Right lobe of liver (tissue), 6 donors: Measurements from ENCODE around the gene FGB. TPM values are rescaled to one million over a fixed set of nuclear protein-coding genes. Genes with fewer than 3 reads are reported as not detected.

Experiments
- ATAC-seq, 4 donors: fragments of 200-7000 bp; cut with Tn5 transposase; one replicate each; pipeline ENCODE4 v1.9.1; 2020; ENCODE audit warnings: mild to moderate bottlenecking in 4 of 4, moderate library complexity in 4 of 4
- DNase-seq, 3 donors: peaks; one replicate each; pipeline ENCODE4 v3.0.0-alpha.2; 2020
- H3K27ac ChIP-seq, 3 donors: fragments of 200-600 bp; one replicate each; pipeline ENCODE4 v1.8.0; 2022
- H3K27me3 ChIP-seq, 2 donors: fragments of 200-600 bp; one replicate each; pipeline ENCODE4 v1.8.0; 2022
- H3K36me3 ChIP-seq, 4 donors: fragments of 200-600 bp; sonication (generic) in 1 of 4; one replicate each; pipeline versions ENCODE4 v1.5.1 to v1.8.0; 2017 to 2022; ENCODE audit warnings: control low read depth in 1 of 4
- H3K4me1 ChIP-seq, 4 donors: fragments of 200-600 bp; sonication (generic) in 1 of 4; one replicate each; pipeline versions ENCODE4 v1.5.1 to v1.8.0; 2017 to 2022; ENCODE audit warnings: control low read depth in 1 of 4
- H3K4me3 ChIP-seq, 3 donors: fragments of 200-600 bp; one replicate each; pipeline ENCODE4 v1.8.0; 2022
- H3K9me3 ChIP-seq, 4 donors: fragments of 200-600 bp; sonication (generic) in 1 of 4; one replicate each; pipeline versions ENCODE4 v1.5.1 to v1.8.0; 2017 to 2022; ENCODE audit warnings: control low read depth in 1 of 4
- POLR2A ChIP-seq: fragments of 450-650 bp; IDR thresholded peaks from one replicate; pipeline ENCODE4 v1.6.1; 2017; ENCODE audit warnings: antibody characterized with exemption, mild to moderate bottlenecking
- WGBS: methylation state at CpG from one replicate; pipeline ENCODE4 v1.1.6; 2018; ENCODE audit warnings: low coverage, low lambda C conversion rate; ENCODE audit not compliant: insufficient coverage; ENCODE audit errors: missing lambda C conversion rate; 5-methylcytosine and 5-hydroxymethylcytosine counted together
- intact Hi-C, 2 donors: fragments of 100-400 bp; cut with DNase I; formaldehyde crosslinking; loops; one replicate each; pipeline versions ENCODE4 v1.11.2 to v1.14.1; 2022
- total RNA-seq, 6 experiments: library from RNA; depleted of rRNA in 2 of 6; stranded (reverse); fragments of >200 nt in 2 of 6; fragmentation: NEBNext Ultra II Directional in 3 of 6; extraction: Animal tissue kit (Norgen Biotek cat#: 25700) in 3 of 6; gene quantifications; one replicate each; pipeline versions ENCODE4 v1.1.0 to v1.2.4, GENCODE V29; 2016 to 2023
- TF ChIP-seq, protein P1 (sequence below), 4 donors: fragments of 200-600 bp in 3 of 4; fragments of 450-650 bp in 1 of 4; IDR thresholded peaks; one replicate each; pipeline versions ENCODE4 v1.5.1 to v1.8.0; 2016 to 2022; ENCODE audit warnings: antibody characterized with exemption in 4 of 4, mild to moderate bottlenecking in 2 of 4
- donor health status: DM: no; HTN: yes; CAD: no.
- donor health status: DM: no; HTN: no; CAD: no.
- donor health status: DM: no; HTN: no; CAD: no.
- donor health status: DM: no; HTN: yes; CAD: no.
- donor health status: DM: no; HTN: yes; CAD: no.

The FGB gene
- total RNA-seq, 6 experiments from 2014 or later = 6,080 to 16,362 (median 11,864) TPM

DNA sequence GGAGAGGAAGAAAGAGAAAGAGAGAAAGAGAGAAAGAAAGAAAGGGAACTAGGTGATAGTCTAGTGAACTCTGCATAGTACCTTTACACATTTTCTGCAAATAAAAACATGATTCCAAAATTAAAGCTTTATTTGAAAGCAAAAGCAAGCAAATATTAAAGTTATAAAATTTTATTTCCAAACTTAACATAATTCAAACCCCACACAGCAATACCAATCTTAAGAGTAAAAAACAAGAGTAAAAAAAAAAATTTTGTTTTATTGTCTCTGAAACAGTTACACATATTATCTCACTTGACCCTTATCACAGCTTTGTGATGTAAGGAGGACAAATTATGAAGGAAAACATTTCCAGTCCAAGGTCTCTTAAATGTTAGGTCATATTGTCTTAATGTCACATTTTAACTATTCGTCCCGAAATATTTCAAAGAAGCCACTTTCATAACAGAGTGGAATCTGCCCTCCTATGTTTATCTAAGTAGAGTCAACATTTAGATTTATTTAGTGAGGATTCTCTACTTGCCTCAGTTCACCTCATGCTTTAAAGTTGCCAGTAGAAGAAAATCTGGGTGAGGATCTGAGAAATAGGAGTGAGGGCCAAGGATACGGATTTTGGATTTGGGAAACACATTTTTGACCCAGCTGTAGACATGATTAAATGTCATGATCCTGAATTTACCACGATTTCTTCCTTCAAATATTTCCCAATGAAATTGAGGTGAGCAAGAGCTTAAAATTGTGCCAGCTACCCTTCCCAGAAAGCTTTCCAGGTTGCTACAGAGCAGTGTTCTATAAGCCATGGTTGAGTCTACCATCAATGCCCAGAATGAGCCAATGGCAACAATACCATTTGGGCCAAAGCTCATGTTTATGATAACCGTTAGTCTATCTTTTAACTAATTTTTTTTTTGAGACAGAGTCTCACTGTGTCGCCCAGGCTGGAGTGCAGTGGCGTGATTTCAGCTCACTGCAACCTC, 35.3 kb downstream of the FGB start:
- TF ChIP-seq POLR2A = peak; percentile 13
- TF ChIP-seq, protein P1, sequence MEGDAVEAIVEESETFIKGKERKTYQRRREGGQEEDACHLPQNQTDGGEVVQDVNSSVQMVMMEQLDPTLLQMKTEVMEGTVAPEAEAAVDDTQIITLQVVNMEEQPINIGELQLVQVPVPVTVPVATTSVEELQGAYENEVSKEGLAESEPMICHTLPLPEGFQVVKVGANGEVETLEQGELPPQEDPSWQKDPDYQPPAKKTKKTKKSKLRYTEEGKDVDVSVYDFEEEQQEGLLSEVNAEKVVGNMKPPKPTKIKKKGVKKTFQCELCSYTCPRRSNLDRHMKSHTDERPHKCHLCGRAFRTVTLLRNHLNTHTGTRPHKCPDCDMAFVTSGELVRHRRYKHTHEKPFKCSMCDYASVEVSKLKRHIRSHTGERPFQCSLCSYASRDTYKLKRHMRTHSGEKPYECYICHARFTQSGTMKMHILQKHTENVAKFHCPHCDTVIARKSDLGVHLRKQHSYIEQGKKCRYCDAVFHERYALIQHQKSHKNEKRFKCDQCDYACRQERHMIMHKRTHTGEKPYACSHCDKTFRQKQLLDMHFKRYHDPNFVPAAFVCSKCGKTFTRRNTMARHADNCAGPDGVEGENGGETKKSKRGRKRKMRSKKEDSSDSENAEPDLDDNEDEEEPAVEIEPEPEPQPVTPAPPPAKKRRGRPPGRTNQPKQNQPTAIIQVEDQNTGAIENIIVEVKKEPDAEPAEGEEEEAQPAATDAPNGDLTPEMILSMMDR (IDR thresholded peaks at IDR 0.05) = no peak
- DNase-seq (no peak), ATAC-seq (peak; percentile 38 to 74 (median 62))
- Histone ChIP-seq H3K4me1 (peaks cover 0 to 46% (median 11%) of the 10 kb centered on the region in 4 donors), H3K27ac (peak overlapping the region; percentile 68 to 88 (median 75)), H3K36me3 (no peaks in the 10 kb centered on the region), H3K9me3 (no peaks in the 10 kb centered on the region), H3K4me3 (peak overlapping the region in 2 of 3 donors; percentile 9 to 25), H3K27me3 (no peaks in the 10 kb centered on the region)
- intact Hi-C loops = no loop called here
- 20% methylated on average over 7 of the region's 7 CpGs for WGBS

DNA sequence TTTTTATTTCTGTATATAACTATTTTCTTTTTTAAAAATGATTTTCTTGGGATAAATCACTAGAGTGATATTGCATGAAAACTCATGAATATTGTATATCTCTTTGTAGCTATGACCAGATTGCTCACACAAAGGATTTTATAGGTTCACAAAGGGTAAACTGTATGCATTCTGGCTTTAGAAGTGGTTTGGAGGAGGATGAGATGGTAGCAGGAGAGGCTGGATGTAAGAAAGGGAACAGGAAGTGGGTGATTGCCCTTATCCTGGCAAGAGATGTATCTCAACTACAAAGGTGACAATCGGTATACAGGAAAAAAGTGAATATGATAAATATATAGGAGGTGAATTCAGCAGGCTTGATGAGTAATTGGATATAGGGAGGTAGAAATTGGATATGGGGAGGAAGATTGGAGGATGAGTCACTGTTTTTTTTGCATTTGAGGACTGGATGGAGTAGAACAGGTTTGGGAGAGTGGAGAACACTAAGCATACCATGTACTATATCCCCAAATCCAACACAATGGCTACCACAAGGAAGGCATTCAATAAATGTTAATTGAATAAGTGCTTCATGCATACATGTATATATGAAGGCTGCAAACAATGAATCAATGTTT, 39.7 kb downstream of the FGB start:
- Histone ChIP-seq H3K9me3 (no peaks in the 10 kb centered on the region), H3K4me1 (peaks cover 0 to 28% (median 0%) of the 10 kb centered on the region in 4 donors), H3K4me3 (no peak overlapping the region), H3K27me3 (no peaks in the 10 kb centered on the region), H3K27ac (peak overlapping the region in 1 of 3 donors; percentile 30), H3K36me3 (peaks cover 0 to 40% (median 19%) of the 10 kb centered on the region in 4 donors)
- intact Hi-C loops = no loop called here
- no peak for TF ChIP-seq POLR2A
- TF ChIP-seq, protein P1 (IDR thresholded peaks at IDR 0.05) = no peak
- 6% methylated on average over 1 of the region's 1 CpG for WGBS
- ATAC-seq (peak in 1 of 4 donors; percentile 25), DNase-seq (no peak)

DNA sequence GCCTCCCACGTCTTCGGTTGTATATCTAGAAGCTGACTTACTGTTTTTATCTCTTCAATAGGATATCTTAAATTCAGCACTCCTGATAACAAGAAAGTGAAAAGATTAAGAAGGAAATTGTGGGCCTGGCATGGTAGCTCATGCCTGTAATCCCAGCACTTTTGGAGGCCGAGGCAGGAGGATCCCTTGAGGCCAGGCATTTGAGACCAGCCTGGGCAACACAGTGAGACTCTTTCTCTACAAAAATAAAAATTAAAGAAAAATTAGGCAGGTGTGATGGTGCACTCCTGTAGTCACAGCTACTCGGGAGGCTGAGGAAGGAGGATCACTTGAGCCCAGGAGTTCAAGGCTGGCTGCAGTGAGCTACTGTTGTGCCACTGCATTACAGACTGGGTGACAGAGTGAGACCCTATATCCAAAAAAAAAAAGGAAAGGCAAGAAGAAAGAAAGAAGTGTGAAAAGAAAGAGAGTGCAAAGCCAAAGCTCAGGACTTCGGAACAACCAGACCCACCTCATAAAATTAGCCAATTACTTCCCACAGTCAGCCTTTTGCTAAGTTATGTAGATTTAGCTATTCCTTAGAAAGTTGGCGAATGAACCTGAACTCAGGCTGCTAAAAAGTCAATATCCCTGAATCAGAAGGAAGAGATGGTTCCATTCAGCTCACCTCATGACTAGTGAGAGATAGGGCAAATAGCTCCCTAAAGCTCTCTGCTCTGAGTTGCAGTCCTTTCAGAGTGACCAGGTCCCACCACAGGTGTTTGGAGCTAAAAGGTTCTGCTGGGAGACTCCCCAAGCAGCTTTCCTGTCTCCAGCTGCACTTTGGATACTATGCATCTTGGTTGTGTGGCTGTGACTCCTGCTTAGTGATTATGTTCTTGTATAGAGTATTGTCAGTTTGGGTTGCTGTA, 40.5 kb downstream of the FGB start:
- Histone ChIP-seq H3K36me3 (peaks cover 0 to 48% (median 24%) of the 10 kb centered on the region in 4 donors), H3K4me1 (peaks cover 0 to 27% (median 0%) of the 10 kb centered on the region in 4 donors), H3K9me3 (no peaks in the 10 kb centered on the region), H3K4me3 (no peak overlapping the region), H3K27ac (peak overlapping the region in 1 of 3 donors; percentile 30), H3K27me3 (no peaks in the 10 kb centered on the region)
- DNase-seq (peak in 1 of 3 donors; percentile 49), ATAC-seq (peak; percentile 2 to 38 (median 14))
- intact Hi-C loops = no loop called here
- 28% methylated on average over 6 of the region's 6 CpGs for WGBS
- TF ChIP-seq, protein P1 (IDR thresholded peaks at IDR 0.05) = no peak
- TF ChIP-seq POLR2A = peak; percentile 91

DNA sequence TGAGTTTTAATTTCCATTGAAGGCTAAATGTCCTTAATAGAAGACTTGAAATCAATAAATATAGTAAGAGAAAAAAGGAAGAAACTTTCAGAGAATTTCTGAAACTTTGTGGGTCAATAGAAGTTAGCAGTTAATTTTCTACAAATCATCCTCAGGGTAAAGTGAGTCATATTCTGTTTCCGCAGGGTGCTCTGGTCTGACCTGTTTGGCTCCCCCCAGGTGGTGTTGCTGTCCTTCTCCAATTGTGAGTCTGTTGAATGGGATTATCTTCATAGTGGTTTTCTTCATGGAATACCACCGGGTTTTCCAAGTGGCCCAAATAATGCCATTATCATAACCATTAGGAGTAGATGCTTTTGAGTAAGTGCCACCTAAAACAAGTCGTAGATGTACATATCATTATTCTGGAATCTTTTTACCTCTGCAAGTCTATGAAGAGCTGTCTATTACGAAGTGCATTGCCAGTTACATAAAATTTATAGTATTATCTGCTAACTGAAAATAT, 41.9 kb downstream of the FGB start:
- no peaks in the 10 kb centered on the region for H3K9me3 ChIP-seq
- peaks cover under 1 to 59% (median 34%) of the 10 kb centered on the region in 4 donors for H3K36me3 ChIP-seq
- 48% methylated on average over 4 of the region's 4 CpGs for WGBS
- ATAC-seq (peak in 1 of 4 donors; percentile 8), DNase-seq (peak in 1 of 3 donors; percentile 37)
- H3K27ac ChIP-seq = peak overlapping the region in 1 of 3 donors; percentile 30
- intact Hi-C loops = no loop called here
- TF ChIP-seq, protein P1 (IDR thresholded peaks at IDR 0.05) = no peak
- TF ChIP-seq POLR2A = peak; percentile 83
- H3K4me3 ChIP-seq = no peak overlapping the region
- peaks cover 0 to 12% (median 0%) of the 10 kb centered on the region in 4 donors for H3K4me1 ChIP-seq
- no peaks in the 10 kb centered on the region for H3K27me3 ChIP-seq
